ENCODE results near the gene PHACTR4.

DNA sequence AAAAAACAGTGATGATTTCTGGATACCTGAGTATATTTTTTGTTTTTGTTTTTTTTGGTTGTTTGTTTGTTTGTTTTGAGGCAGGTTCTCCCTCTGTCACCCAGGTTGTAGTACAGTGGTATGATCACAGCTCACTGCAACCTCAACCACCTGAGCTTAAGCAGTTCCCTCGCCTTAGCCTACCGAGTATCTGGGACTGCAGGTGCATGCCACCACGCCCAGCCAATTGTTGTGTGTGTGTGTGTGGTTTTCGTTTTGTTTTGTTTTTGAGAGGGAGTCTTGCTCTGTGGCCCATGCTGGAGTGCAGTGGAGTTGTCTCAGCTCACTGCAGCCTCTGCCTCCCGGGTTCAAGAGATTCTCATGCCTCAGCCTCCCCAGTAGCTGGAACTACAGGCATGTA is 81.0 kb downstream of the PHACTR4 start:
- no peak for TF ChIP-seq POLR2A (IDR thresholded peaks at IDR 0.05)
- TF ChIP-seq, protein P1, sequence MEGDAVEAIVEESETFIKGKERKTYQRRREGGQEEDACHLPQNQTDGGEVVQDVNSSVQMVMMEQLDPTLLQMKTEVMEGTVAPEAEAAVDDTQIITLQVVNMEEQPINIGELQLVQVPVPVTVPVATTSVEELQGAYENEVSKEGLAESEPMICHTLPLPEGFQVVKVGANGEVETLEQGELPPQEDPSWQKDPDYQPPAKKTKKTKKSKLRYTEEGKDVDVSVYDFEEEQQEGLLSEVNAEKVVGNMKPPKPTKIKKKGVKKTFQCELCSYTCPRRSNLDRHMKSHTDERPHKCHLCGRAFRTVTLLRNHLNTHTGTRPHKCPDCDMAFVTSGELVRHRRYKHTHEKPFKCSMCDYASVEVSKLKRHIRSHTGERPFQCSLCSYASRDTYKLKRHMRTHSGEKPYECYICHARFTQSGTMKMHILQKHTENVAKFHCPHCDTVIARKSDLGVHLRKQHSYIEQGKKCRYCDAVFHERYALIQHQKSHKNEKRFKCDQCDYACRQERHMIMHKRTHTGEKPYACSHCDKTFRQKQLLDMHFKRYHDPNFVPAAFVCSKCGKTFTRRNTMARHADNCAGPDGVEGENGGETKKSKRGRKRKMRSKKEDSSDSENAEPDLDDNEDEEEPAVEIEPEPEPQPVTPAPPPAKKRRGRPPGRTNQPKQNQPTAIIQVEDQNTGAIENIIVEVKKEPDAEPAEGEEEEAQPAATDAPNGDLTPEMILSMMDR (IDR thresholded peaks at IDR 0.05), result no peak
